DMS53 treated with DMSO at 0.1 percent for 48 hours (cell line): Measurements from ENCODE around the gene TPD52L2.
A peak's percentile ranks its signal among the peaks of the same experiment; 100 is the strongest.

Experiments used
- DNase-seq: peaks from one replicate; lab custom pipeline; 2025; ENCODE audit not compliant: unreplicated experiment; lab: John Stamatoyannopoulos, UW

Gene TPD52L2

GRCh38 chr20:63864978-63865640, at the start of gene TPD52L2:
TPD52L2 (plus strand) TSS chr20:63865270; CDS start chr20:63865366, 96 bp downstream.
- DNase-seq, result peak; percentile 99

GRCh38 chr20:63815615-63816253, 49.3 kb upstream of the TPD52L2 start:
- DNase-seq, result no peak

- DNase-seq, result no peak
Observed at GRCh38 chr20:63819224-63819921, 45.7 kb upstream of the TPD52L2 start.

- DNase-seq, result no peak
Observed at GRCh38 chr20:63821811-63822210, 43.3 kb upstream of the TPD52L2 start.

- DNase-seq, result no peak
Observed at GRCh38 chr20:63822276-63822696, 42.8 kb upstream of the TPD52L2 start.

- no peak for DNase-seq
Observed at GRCh38 chr20:63823691-63824311, 41.3 kb upstream of the TPD52L2 start.

GRCh38 chr20:63825331-63826118, 39.5 kb upstream of the TPD52L2 start:
- no peak for DNase-seq

GRCh38 chr20:63826753-63827152, 38.3 kb upstream of the TPD52L2 start:
- no peak for DNase-seq

- no peak for DNase-seq
Observed at GRCh38 chr20:63828124-63828523, 36.9 kb upstream of the TPD52L2 start.

GRCh38 chr20:63828545-63828944, 36.5 kb upstream of the TPD52L2 start:
- DNase-seq, result no peak

GRCh38 chr20:63828951-63829350, 36.1 kb upstream of the TPD52L2 start:
- DNase-seq, result no peak

- DNase-seq, result no peak
Observed at GRCh38 chr20:63829603-63829944, 35.5 kb upstream of the TPD52L2 start.

- DNase-seq, result no peak
Observed at GRCh38 chr20:63829945-63830835, 34.9 kb upstream of the TPD52L2 start.

- no peak for DNase-seq
Observed at GRCh38 chr20:63830841-63831588, 34.1 kb upstream of the TPD52L2 start, which contains the start of gene ZBTB46. ZBTB46 (minus strand) TSS chr20:63831264; CDS start chr20:63790757, 40,507 bp downstream.

GRCh38 chr20:63831646-63831992, 33.5 kb upstream of the TPD52L2 start:
- no peak for DNase-seq

- DNase-seq, result no peak
Observed at GRCh38 chr20:63831993-63832686, 32.9 kb upstream of the TPD52L2 start.

GRCh38 chr20:63833776-63834490, 31.1 kb upstream of the TPD52L2 start:
- no peak for DNase-seq

GRCh38 chr20:63834491-63834880, 30.6 kb upstream of the TPD52L2 start:
- DNase-seq, result no peak
